ENCODE measurements around the gene TMPO.
"Not testable (repeated sequence)": the region's sequence is repeated elsewhere in the genome, so short reads cannot be mapped to it uniquely, and the experiment has no call there.

The TMPO gene

GRCh38 chr12:98513379-98514322 is 1.7 kb upstream of the TMPO start:
- no peak for DNase-seq

DNA sequence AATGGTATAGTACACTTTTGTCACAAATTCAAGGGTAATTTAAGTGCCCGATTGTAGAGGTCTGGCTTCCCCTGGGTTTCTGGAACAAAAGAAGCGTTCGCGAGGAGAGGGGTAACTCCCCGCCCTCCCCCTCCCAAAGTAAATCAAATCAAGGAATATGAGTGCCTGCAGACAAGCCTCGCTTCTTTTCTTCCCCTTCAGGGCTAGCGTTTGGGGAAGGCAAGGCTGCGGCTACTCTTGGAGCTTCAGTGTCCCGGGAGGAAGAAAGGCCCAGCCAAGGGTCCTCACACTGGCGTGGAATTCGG is 456 bp upstream of the TMPO start:
- no peak for DNase-seq

DNA sequence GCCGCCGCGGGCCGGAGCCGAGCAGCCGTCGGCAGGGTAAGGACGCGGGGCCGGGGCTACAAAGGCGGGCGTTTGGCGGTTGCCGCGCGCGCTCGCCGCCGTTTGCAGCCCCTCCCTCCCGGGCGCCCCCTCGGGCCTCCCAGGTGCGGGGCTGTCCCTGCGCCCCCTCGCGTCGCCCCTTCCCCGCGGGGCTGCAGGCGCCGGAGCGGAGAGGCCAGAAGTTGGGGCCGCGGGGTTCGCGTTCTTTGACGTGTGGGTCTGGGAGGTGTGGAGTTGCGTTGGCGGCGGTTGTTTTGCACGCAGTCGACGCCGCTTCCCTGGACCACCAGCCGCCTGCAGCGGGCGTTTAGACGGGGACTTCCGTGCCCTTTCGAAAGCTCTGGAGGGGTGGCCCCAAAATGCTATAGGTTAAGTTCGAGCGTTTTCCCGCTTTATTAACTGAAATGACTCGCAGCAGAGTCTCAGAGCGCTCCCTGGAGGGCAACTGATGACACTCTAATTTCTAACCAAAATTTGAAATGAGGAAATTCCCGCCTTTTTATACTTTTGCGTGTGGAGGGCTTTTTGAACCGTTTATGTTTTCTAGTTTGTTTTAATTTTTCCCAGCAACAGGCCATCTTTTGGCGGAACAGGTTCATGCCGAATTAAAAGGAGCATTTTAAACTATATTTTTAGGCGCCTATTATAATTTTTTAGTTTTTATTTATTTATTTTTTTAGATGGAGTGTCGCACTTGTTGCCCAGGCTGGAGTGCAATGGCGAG is 902 bp downstream of the TMPO start:
- DNase-seq, result peak; percentile 47 to 97 (median 76)

DNA sequence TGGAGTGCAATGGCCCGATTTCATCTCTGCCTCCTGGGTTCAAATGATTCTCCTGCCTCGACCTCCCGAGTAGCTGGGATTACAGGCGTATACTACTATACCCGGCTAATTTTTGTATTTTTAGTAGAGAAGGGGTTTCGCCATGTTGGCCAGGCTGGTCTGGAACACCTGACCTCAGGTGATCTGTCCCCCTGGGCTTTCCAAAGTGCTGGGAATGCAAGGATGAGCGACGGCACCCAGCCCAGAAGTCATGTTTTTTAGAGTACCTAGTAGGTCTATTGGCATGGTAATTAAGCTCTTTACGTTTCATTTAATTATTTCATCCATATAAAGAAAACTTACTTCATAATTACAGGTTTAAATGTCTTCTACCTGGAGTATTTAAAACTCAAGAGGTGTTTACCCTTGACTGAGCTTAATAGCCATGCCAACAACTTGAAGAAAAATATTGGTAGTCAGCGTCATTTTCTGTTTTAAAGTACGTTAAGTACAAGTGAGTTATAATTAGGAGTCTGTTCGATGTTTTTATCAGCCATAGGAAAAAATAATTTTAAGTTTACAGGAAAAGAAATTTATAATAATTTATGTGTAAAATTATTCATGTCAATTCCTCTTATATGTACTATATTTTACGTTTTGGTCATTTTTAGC is 4.0 kb downstream of the TMPO start:
- no peak for DNase-seq

GRCh38 chr12:98530068-98530467 is 14.7 kb downstream of the TMPO start:
- DNase-seq, result no peak

DNA sequence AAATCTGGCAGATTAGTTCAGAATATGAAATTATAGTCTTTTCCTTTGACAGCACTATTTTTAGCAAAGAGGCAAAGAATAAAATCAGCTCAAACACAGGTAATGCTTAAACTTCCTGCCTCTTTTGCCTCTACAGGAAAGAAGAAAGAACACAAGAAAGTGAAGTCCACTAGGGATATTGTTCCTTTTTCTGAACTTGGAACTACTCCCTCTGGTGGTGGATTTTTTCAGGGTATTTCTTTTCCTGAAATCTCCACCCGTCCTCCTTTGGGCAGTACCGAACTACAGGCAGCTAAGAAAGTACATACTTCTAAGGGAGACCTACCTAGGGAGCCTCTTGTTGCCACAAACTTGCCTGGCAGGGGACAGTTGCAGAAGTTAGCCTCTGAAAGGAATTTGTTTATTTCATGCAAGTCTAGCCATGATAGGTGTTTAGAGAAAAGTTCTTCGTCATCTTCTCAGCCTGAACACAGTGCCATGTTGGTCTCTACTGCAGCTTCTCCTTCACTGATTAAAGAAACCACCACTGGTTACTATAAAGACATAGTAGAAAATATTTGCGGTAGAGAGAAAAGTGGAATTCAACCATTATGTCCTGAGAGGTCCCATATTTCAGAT is 17.4 kb downstream of the TMPO start:
- DNase-seq, result peak in 2 of 5 experiments; percentile 32 to 41

DNA sequence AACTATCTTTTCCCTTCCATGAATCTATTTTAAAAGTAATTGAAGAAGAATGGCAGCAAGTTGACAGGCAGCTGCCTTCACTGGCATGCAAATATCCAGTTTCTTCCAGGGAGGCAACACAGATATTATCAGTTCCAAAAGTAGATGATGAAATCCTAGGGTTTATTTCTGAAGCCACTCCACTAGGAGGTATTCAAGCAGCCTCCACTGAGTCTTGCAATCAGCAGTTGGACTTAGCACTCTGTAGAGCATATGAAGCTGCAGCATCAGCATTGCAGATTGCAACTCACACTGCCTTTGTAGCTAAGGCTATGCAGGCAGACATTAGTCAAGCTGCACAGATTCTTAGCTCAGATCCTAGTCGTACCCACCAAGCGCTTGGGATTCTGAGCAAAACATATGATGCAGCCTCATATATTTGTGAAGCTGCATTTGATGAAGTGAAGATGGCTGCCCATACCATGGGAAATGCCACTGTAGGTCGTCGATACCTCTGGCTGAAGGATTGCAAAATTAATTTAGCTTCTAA is 18.4 kb downstream of the TMPO start:
- no peak for DNase-seq

DNA sequence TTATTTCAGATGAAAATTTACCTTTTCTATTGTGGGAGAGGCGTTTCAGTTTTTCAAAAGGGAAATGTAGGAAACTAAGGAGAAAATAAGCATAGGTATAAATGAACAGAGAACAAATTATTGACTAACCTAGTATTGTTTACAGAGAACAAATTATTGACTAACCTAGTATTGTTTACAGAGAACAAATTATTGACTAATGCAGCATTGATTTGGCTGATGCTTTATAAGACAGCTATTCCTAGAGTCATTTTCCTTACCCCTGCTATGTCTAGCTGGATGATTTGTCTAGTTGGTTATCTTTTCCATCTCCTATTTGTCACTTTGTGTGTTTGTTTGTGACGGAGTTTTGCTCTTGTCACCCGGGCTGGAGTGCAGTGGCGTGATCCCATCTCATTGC is 22.6 kb downstream of the TMPO start:
- no peak for DNase-seq

DNA sequence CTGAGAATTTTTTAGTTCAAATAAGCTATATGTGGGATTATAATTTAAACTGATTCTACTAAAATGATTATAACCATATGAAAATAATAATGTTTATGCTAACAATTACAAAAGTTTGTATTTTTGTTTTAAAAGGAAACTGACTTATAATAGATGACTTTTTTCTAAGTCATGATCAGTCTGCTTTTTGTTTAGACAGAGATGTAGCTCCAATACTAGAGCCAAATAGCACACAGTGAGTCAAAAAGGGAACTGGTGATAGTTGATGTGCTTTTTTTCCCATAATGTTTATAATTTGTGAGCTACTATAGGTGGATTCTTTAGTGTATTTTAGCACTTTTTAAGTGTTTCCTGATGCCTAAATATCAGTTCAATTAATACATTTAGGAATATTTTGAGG is 28.3 kb downstream of the TMPO start:
- DNase-seq, result no peak

- no peak for DNase-seq
Measured at GRCh38 chr12:98544751-98545150, 29.4 kb downstream of the TMPO start.

- no peak for DNase-seq
Measured at GRCh38 chr12:98549371-98550110, 34.2 kb downstream of the TMPO start.

DNA sequence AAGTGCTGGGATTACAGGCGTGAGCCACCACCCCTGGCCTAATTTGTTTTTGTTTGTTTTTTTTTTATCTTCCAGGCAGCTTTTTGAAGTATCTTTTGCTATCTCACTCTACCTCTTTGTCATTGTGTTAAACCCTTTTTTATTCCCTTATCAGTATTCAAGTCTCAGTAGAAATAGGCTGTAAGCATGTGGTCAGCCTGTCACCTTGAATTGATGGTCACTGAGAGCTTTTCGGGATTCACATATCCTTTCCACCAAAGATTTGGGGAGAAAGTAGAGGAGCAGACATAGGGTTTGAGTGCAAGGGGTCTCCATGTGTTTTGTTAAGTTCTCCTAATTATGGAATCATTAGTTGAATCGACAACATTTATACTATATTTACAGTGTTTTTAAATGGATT is 36.4 kb downstream of the TMPO start:
- no peak for DNase-seq

DNA sequence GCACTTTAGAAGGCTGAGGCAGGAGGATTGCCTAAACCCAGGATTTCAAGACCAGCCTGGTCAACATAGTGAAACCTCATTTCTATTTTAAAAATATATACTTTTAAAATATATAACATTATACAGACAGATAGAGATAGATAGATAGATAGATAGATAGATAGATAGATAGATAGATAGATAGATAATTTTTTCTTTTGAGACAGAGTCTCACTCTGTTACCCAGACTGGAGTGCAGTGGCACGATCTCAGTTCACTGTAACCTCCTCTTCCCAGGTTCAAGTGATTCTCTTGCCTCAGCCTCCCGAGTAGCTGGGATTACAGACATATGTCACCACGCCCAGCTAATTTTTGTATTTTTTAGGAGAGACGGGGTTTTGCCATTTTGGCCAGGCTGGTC is 42.7 kb downstream of the TMPO start:
- DNase-seq, result not testable (repeated sequence)

DNA sequence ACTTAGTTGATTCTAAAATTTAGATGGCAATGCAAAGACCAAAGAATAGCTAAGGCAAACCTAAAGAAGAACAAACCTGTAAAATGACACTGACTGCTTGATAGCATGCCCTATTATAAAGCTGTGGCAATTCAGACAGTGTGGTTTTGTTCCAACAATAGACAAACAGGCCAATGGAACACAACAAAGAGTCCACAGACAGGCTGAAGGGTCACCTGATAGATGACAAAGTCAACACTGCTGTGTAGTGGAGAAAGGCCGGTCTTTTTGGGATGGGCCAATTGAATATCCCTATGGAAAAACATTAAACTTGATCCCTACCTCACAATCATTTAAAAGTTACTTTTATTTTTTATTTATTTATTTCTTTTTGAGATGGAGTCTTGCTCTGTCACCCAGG is 44.3 kb downstream of the TMPO start:
- DNase-seq, result no peak

DNA sequence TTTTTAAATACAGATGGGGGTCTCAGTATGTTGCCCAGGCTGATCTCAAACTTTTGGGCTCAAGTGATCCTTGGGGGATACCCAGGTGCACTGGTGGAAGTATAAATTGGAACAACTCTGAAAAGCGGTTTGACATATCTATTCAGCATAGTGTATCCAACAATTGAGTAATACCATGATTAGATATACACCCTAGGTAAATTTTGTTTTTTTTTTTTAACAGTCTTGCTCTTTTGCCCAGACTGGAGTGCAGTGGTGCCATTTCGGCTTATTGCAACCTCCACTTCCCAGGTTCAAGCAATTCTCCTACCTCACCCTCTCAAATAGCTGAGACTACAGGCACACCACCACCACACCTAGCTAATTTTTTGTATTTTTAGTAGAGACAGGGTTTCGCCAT is 46.5 kb downstream of the TMPO start:
- no peak for DNase-seq

DNA sequence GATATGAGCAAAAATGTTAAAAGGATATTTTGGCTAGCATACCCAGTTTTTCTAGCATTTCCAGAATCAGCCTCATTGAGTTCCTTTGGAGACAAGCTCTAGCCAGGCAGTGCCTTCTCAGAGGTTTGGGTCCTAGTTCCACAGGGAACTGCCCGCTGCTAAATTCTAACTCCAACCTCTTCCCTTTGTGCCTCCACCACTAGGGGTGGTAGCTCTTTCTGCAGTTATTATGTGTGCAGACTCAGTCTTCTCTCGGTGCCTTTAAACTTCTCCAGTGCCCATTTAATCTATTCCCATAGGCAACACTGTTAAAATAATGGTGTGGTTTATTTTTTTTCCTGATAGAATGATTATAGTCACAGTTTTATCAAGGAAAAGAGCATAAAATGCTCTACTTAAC is 56.6 kb downstream of the TMPO start:
- no peak for DNase-seq

DNA sequence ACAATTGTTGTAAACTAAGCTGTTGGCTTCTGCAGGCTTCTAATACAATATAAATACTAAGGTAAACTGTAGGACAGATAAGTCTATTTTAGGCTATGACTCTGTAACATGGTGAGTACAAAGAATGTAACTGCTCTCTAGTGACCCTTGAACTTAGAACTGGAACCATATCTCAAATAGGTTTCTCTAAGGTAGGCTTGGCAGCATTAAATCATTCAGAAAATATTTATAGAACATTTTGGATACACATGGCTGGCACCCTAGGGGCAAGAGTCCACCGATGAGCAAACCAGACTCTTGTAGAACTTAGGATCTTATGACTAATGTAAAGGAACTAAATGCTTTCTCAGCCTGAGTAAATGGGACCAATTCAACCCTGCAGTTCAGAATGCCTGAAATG is 58.7 kb downstream of the TMPO start:
- no peak for DNase-seq

DNA sequence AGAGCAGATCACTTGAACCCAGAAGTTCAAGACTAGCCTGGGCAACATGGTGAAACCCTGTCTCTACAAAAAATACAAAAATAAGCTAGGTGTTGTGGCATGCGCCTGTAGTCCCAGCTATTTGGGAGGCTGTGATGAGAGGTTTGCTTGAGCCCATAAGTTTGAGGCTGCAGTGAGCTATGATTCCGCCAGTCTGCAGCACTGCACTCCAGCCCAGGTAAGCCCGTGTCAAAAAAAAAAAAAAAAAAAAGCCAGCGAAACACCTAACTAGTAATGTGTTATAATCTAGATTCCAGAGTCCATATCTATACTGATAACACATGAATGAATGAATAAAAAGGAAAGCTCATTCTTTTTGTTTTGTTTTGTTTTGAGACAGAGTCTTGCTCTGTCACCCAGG is 59.6 kb downstream of the TMPO start:
- no peak for DNase-seq

DNA sequence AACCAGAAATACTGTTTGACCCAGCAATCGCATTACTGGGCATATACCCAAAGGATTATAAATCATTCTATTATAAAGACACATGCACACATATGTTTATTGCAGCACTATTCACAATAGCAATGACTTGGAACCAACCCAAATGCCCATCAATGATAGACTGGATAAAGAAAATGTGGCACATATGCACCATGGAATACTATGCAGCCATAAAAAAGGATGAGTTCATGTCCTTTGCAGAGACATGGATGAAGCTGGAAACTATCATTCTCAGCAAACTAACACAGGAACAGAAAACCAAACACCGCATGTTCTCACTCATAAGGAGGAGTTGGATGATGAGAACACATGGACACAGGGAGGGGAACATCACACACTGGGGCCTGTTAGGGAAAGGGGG is 61.4 kb downstream of the TMPO start:
- not testable (repeated sequence) for DNase-seq

GRCh38 chr12:98578392-98578791 is 63.0 kb downstream of the TMPO start:
- no peak for DNase-seq

GRCh38 chr12:98578821-98579220 is 63.4 kb downstream of the TMPO start:
- no peak for DNase-seq

GRCh38 chr12:98579347-98579746 is 64.0 kb downstream of the TMPO start:
- no peak for DNase-seq

Measured in T-helper 2 cell (primary cell).